ENCODE measurements around the gene KCNB1. TPM values are rescaled to one million over a fixed set of nuclear protein-coding genes. Genes with fewer than 3 reads are reported as not detected.
A peak's percentile ranks its signal among the peaks of the same experiment; 100 is the strongest.

The KCNB1 gene
- total RNA-seq, 2 donors from 2014 or later, result 0.52 to 3.3 TPM

DNA sequence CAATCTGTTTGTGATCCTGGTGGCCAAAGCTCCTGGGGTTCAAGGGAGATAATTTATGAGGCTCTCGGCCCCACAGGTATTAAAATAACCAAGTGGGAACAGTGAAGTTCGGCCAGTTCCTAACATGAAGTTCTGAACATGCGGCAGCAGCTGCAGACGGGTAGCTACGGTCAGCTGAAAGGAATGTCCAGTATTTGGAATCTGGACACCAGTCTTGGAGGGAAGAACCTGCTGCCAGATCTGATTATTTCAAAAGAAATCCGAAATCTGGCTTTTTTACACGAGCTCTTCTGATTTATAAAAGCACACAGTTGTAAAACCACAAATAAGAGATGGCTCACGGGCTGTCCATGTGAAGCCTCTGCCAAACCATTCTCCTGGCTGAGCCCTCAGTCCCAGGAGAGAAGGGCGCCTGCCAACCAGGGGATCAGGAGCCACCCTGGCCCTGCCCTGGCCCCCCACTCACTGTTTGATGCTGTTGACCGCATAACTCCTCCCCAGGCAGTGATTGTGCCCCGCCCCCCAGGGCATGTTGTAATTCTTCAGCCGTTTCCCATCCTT, 28.2 kb upstream of the KCNB1 start:
- no peak overlapping the region for H3K27ac ChIP-seq
- H3K36me3 ChIP-seq (replicated peaks in 1 of 2; ENCODE audit: insufficient read depth in 1 of 2, low read depth in 2 of 2), result no peaks in the 10 kb centered on the region
- TF ChIP-seq, protein P1, sequence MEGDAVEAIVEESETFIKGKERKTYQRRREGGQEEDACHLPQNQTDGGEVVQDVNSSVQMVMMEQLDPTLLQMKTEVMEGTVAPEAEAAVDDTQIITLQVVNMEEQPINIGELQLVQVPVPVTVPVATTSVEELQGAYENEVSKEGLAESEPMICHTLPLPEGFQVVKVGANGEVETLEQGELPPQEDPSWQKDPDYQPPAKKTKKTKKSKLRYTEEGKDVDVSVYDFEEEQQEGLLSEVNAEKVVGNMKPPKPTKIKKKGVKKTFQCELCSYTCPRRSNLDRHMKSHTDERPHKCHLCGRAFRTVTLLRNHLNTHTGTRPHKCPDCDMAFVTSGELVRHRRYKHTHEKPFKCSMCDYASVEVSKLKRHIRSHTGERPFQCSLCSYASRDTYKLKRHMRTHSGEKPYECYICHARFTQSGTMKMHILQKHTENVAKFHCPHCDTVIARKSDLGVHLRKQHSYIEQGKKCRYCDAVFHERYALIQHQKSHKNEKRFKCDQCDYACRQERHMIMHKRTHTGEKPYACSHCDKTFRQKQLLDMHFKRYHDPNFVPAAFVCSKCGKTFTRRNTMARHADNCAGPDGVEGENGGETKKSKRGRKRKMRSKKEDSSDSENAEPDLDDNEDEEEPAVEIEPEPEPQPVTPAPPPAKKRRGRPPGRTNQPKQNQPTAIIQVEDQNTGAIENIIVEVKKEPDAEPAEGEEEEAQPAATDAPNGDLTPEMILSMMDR (IDR thresholded peaks at IDR 0.05), result no peak
- no peak for TF ChIP-seq POLR2A (IDR thresholded peaks at IDR 0.05)
- intact Hi-C loops (cut with DNase I), result no loop called here
- WGBS, 2 donors, result 52 to 53% methylated on average over 11 to 12 of the region's 12 CpGs
- H3K4me1 ChIP-seq, result no peaks in the 10 kb centered on the region
- peaks cover 0 to 3% of the 10 kb centered on the region in 2 donors for H3K27me3 ChIP-seq
- peak; percentile 42 for ATAC-seq
- peak; percentile 16 to 47 (median 40) for DNase-seq
- H3K9me3 ChIP-seq, result no peaks in the 10 kb centered on the region
- H3K4me3 ChIP-seq, result no peak overlapping the region

DNA sequence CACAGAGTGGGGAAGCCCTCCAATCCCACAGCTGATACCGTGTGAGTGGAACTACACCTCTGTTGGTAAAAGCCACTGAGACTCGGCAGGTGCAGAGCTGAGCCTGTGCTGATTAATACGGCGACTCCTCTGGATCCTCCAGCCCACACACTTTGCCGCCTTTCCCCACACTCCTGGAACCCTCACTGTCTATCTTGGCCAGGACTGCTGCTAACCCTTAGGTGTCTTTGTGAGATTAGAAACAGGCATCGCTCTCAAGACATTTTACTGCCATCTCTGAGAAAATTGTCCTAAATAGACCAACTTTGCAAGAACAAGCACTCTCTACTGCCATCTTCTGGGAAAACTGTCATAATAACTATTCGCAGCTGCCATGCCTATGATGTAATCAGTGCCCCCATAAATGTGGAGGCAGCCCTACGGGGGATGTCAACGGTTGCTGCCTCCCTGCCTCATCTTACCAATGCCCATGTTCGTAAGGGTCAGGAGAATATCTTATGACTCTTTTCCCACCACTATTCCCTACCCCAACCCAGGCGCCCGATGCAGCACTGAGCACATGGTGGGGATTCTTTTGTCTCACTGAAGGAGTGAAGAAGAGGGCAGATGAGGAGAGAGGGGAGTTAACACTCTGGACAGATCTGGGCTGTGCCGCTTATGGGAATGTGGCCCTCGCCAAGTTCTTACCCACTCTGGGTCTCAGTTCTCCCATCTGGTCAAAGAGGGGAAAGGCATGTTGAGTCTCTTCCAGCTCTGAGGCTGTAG, 26.1 kb upstream of the KCNB1 start:
- Histone ChIP-seq H3K4me3 (no peak overlapping the region), H3K27ac (no peak overlapping the region), H3K27me3 (peaks cover 0 to 3% of the 10 kb centered on the region in 2 donors), H3K36me3 (replicated peaks in 1 of 2; ENCODE audit: insufficient read depth in 1 of 2, low read depth in 2 of 2) (no peaks in the 10 kb centered on the region), H3K9me3 (no peaks in the 10 kb centered on the region), H3K4me1 (no peaks in the 10 kb centered on the region)
- TF ChIP-seq, protein P1 (IDR thresholded peaks at IDR 0.05), result peak in 6 of 7 experiments; percentile 28 to 62 (median 55)
- TF ChIP-seq POLR2A (IDR thresholded peaks at IDR 0.05), result no peak
- intact Hi-C loops (cut with DNase I), result loop anchor here (10.0 kb wide), 1 partner anchor 174 kb away; no protein-coding TSS in a partner anchor
- DNase-seq (peak in 1 of 4 donors; percentile 12), ATAC-seq (peak; percentile 33)
- WGBS, 2 donors, result 43% methylated on average over 10 to 14 of the region's 14 CpGs

DNA sequence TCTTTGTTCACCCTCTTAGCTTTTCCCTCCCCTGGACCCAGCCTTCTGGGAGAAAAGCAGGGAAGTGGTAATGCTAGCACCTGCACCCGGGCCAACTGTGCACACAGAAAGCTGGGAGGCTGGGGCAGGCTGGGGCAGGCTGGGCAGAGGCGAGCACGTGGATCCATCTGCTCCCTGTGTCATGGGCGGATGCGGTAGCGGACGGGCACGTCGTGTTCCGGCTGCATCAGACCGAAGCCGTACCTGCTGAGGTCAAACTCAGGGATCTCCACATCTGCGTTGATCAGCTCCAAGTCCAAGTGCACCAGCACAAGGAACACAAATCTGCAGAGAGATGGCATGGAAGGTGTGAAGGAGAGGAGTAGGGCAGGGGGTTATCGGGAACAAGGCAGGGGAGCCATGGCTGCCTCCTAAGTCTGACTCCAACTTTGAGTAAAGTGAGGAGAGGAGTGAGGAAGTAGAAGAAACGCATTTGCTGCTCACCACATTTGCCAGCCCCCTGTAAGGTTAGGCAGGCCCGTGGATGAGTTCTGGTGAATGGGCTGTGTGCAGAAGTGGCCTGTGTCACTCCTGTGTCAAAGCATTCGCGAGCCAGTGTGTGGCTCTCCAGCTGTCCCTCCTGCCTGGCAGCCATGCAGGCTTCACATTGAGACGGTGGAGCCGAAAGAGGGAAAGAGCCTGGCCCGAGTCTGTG, 25.4 kb upstream of the KCNB1 start:
- ATAC-seq (no peak), DNase-seq (no peak)
- Histone ChIP-seq H3K4me3 (no peak overlapping the region), H3K27me3 (peaks cover 0 to 3% of the 10 kb centered on the region in 2 donors), H3K36me3 (replicated peaks in 1 of 2; ENCODE audit: insufficient read depth in 1 of 2, low read depth in 2 of 2) (no peaks in the 10 kb centered on the region), H3K4me1 (no peaks in the 10 kb centered on the region), H3K9me3 (no peaks in the 10 kb centered on the region), H3K27ac (no peak overlapping the region)
- intact Hi-C loops (cut with DNase I), result loop anchor here (10.0 kb wide), 1 partner anchor 173 kb away; no protein-coding TSS in a partner anchor
- TF ChIP-seq, protein P1 (IDR thresholded peaks at IDR 0.05), result no peak
- no peak for TF ChIP-seq POLR2A (IDR thresholded peaks at IDR 0.05)
- WGBS, 2 donors, result 63 to 76% methylated on average over 20 to 21 of the region's 21 CpGs

DNA sequence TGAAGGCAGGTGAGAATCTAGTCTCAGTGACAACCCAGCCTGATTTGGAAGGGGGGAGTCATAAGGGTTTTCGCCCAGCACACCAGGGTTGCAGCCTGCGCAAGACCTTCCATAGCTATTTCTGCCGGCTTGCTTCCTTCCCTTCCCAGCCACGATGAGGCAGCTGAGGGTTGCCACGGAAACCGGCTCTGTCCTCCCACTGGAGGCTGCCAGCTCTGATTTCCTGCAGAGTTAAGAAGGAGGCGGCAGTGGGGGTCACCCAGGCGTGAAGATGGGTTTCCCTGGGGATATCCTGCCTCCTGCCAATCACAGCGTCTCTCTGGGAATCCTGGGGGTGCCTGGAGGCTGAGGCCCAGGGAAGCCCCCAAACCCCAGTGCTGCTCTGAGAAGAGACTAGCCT, 23.1 kb upstream of the KCNB1 start:
- Histone ChIP-seq H3K4me3 (no peak overlapping the region), H3K36me3 (replicated peaks in 1 of 2; ENCODE audit: insufficient read depth in 1 of 2, low read depth in 2 of 2) (no peaks in the 10 kb centered on the region), H3K4me1 (no peaks in the 10 kb centered on the region), H3K9me3 (no peaks in the 10 kb centered on the region), H3K27ac (no peak overlapping the region), H3K27me3 (peaks cover 0 to 3% of the 10 kb centered on the region in 2 donors)
- no peak for ATAC-seq
- WGBS, 2 donors, result 44 to 45% methylated on average over 4 to 8 of the region's 9 CpGs
- intact Hi-C loops (cut with DNase I), result loop anchor here (10.0 kb wide), 1 partner anchor 171 kb away; no protein-coding TSS in a partner anchor
- DNase-seq, result peak in 3 of 4 donors; percentile 25 to 31 (median 31)
- TF ChIP-seq, protein P1 (IDR thresholded peaks at IDR 0.05), result no peak
- no peak for TF ChIP-seq POLR2A (IDR thresholded peaks at IDR 0.05)
